Measurements from ENCODE around the gene NTNG2. TPM values are rescaled to one million over a fixed set of nuclear protein-coding genes. Genes with fewer than 3 reads are reported as not detected.
A peak's percentile ranks its signal among the peaks of the same experiment; 100 is the strongest.

The NTNG2 gene
- total and polyA plus RNA-seq, 2 donors (not counting 1 experiment from before 2014, with no cell fraction given): 5.0 to 6.6 TPM

DNA sequence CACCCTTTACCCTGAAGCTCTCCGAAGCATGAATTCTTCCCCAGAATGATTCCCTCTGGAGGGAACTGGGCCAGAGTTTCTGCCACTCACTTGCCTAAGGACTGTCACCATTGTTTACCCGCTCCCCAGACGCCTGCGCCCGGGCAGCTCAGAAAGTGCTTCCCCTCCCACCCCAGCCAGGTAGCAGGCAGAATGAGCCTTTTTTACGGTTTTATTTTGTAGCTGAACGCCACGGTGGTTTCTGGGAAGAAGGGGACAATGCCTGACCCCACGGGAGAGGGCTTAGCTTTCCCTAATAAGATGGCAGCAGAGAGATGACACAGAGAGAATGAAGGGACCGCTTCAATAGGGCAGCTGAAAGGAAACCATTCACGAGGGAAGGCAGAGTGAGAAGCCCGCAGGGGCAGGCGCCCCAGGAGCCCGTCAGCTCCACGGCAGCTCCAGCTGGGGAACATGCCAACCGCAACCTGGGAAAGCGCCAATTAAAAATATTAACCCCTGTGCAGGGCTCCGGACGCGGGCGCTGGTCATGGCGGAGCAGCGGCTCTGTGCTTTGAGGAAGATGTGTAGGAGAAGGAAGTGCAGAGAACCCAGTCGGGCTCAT is 20.4 kb upstream of the NTNG2 start:
- H3K9me3 Mint-ChIP-seq (ENCODE audit: insufficient read depth): no peaks in the 10 kb centered on the region
- H3K4me1 Mint-ChIP-seq: peaks cover 11% of the 10 kb centered on the region
- no peaks in the 10 kb centered on the region for H4K20me1 ChIP-seq (ENCODE audit: control insufficient read depth, insufficient read depth, low read length, poor library complexity, severe bottlenecking)
- H3K27ac ChIP-seq (ENCODE audit: low read length in 2 of 2): no peak overlapping the region
- ChIA-PET CTCF (interaction anchor here (0.6 to 3.0 kb wide), 2 partner anchors 28 to 416 kb away, joined by 3 to 14 read pairs; no protein-coding TSS in a partner anchor), POLR2A (no interaction called here)
- H3K79me2 ChIP-seq (ENCODE audit: control insufficient read depth, insufficient read depth, low read length): no peaks in the 10 kb centered on the region
- H3K36me3 ChIP-seq (replicated peaks in 1 of 2; ENCODE audit: control extremely low read depth in 1 of 2, control insufficient read depth in 1 of 2, extremely low read depth in 1 of 2, insufficient read depth in 2 of 2, low read length in 1 of 2): no peaks in the 10 kb centered on the region
- peaks cover 0 to 3% (median 0%) of the 10 kb centered on the region in 3 donors for H3K9me3 ChIP-seq (ENCODE audit: control extremely low read depth in 1 of 3, control insufficient read depth in 2 of 3, insufficient read depth in 1 of 3, low read length in 2 of 3)
- intact Hi-C loops (cut with micrococcal nuclease): no loop called here
- peak overlapping the region; percentile 57 for H2AFZ ChIP-seq (ENCODE audit: insufficient read depth, low read depth, low read length, poor library complexity, severe bottlenecking)
- peaks cover 0 to 47% (median 8%) of the 10 kb centered on the region in 4 experiments for H3K27me3 ChIP-seq (replicated peaks in 1 of 4; ENCODE audit: control extremely low read depth in 1 of 4, control insufficient read depth in 3 of 4, insufficient read depth in 4 of 4, low read length in 3 of 4)
- TF ChIP-seq CTCF (IDR thresholded peaks at IDR 0.05) (no peak), EZH2 (IDR thresholded peaks at IDR 0.05; ENCODE audit: borderline replicate concordance, insufficient read depth, low read depth, low read length, poor library complexity, severe bottlenecking) (no peak)
- 1% methylated on average over 17 of the region's 24 CpGs for WGBS (ENCODE audit: insufficient coverage)
- peak overlapping the region; percentile 39 for H3K9ac ChIP-seq (ENCODE audit: low read length)
- H3K4me3 ChIP-seq (ENCODE audit: control extremely low read depth in 1 of 5, extremely low read depth in 1 of 5, insufficient read depth in 1 of 5, low read depth in 2 of 5, low read length in 4 of 5): peak overlapping the region in 3 of 5 experiments; percentile 8 to 29 (median 15)
- peaks cover 7% of the 10 kb centered on the region in 2 donors for H3K4me1 ChIP-seq (ENCODE audit: control insufficient read depth in 2 of 2, insufficient read depth in 2 of 2, low read length in 2 of 2)
- H3K27me3 Mint-ChIP-seq: peaks cover 62% of the 10 kb centered on the region
- H3K4me3 Mint-ChIP-seq: peak overlapping the region; percentile 76
- H3K4me2 ChIP-seq (replicated peaks; ENCODE audit: low read depth, low read length, poor library complexity, severe bottlenecking): peak overlapping the region; percentile 74
- DNase-seq (no peak), ATAC-seq (ENCODE audit: low read depth) (no peak)
- H3K27ac Mint-ChIP-seq: no peak overlapping the region

- peaks cover 7% of the 10 kb centered on the region in 2 donors for H3K4me1 ChIP-seq (ENCODE audit: control insufficient read depth in 2 of 2, insufficient read depth in 2 of 2, low read length in 2 of 2)
- no peak for DNase-seq
- intact Hi-C loops (cut with micrococcal nuclease): no loop called here
- WGBS (ENCODE audit: insufficient coverage): 77% methylated on average over 4 of the region's 12 CpGs
- Mint-ChIP-seq H3K27me3 (peaks cover 64% of the 10 kb centered on the region), H3K9me3 (ENCODE audit: insufficient read depth) (no peaks in the 10 kb centered on the region), H3K27ac (no peak overlapping the region), H3K4me1 (peaks cover 11% of the 10 kb centered on the region), H3K4me3 (peak overlapping the region; percentile 76)
- peak overlapping the region in 3 of 5 experiments; percentile 8 to 29 (median 15) for H3K4me3 ChIP-seq (ENCODE audit: control extremely low read depth in 1 of 5, extremely low read depth in 1 of 5, insufficient read depth in 1 of 5, low read depth in 2 of 5, low read length in 4 of 5)
- peak overlapping the region; percentile 74 for H3K4me2 ChIP-seq (replicated peaks; ENCODE audit: low read depth, low read length, poor library complexity, severe bottlenecking)
- peaks cover 0 to 3% (median 0%) of the 10 kb centered on the region in 3 donors for H3K9me3 ChIP-seq (ENCODE audit: control extremely low read depth in 1 of 3, control insufficient read depth in 2 of 3, insufficient read depth in 1 of 3, low read length in 2 of 3)
- TF ChIP-seq EZH2 (IDR thresholded peaks at IDR 0.05; ENCODE audit: borderline replicate concordance, insufficient read depth, low read depth, low read length, poor library complexity, severe bottlenecking) (no peak), CTCF (IDR thresholded peaks at IDR 0.05) (no peak)
- H3K36me3 ChIP-seq (replicated peaks in 1 of 2; ENCODE audit: control extremely low read depth in 1 of 2, control insufficient read depth in 1 of 2, extremely low read depth in 1 of 2, insufficient read depth in 2 of 2, low read length in 1 of 2): no peaks in the 10 kb centered on the region
- H3K27ac ChIP-seq (ENCODE audit: low read length in 2 of 2): no peak overlapping the region
- CTCF ChIA-PET: interaction anchor here (3.0 kb wide), 1 partner anchor 28 kb away, joined by 14 read pairs; no protein-coding TSS in a partner anchor
- peak overlapping the region; percentile 57 for H2AFZ ChIP-seq (ENCODE audit: insufficient read depth, low read depth, low read length, poor library complexity, severe bottlenecking)
- peaks cover 0 to 46% (median 9%) of the 10 kb centered on the region in 4 experiments for H3K27me3 ChIP-seq (replicated peaks in 1 of 4; ENCODE audit: control extremely low read depth in 1 of 4, control insufficient read depth in 3 of 4, insufficient read depth in 4 of 4, low read length in 3 of 4)
- ATAC-seq (ENCODE audit: low read depth): no peak
- no peaks in the 10 kb centered on the region for H4K20me1 ChIP-seq (ENCODE audit: control insufficient read depth, insufficient read depth, low read length, poor library complexity, severe bottlenecking)
- POLR2A ChIA-PET: no interaction called here
- peak overlapping the region; percentile 39 for H3K9ac ChIP-seq (ENCODE audit: low read length)
- H3K79me2 ChIP-seq (ENCODE audit: control insufficient read depth, insufficient read depth, low read length): no peaks in the 10 kb centered on the region
These were observed 19.8 kb upstream of the NTNG2 start for GRCh38 chr9:132141948-132142594.
